Hematopoietic multipotent progenitor cell (in vitro differentiated cells): ENCODE measurements around the gene GRB7. TPM values are rescaled to one million over a fixed set of nuclear protein-coding genes. Genes with fewer than 3 reads are reported as not detected.
"Not testable (repeated sequence)": the region's sequence is repeated elsewhere in the genome, so short reads cannot be mapped to it uniquely, and the experiment has no call there.

Source experiments
- DNase-seq, 3 donors: peaks; one replicate each; pipeline ENCODE4 v3.0.0-alpha.2; 2011 to 2015; ENCODE audit warnings: low read depth in 2 of 3, low spot score in 2 of 3
- total RNA-seq: library from RNA; depleted of rRNA; stranded (reverse); fragments of >200 nt; gene quantifications from one replicate; pipeline ENCODE4 v1.2.3, GENCODE V29; 2012

GRB7 gene
- total RNA-seq = not detected

DNA sequence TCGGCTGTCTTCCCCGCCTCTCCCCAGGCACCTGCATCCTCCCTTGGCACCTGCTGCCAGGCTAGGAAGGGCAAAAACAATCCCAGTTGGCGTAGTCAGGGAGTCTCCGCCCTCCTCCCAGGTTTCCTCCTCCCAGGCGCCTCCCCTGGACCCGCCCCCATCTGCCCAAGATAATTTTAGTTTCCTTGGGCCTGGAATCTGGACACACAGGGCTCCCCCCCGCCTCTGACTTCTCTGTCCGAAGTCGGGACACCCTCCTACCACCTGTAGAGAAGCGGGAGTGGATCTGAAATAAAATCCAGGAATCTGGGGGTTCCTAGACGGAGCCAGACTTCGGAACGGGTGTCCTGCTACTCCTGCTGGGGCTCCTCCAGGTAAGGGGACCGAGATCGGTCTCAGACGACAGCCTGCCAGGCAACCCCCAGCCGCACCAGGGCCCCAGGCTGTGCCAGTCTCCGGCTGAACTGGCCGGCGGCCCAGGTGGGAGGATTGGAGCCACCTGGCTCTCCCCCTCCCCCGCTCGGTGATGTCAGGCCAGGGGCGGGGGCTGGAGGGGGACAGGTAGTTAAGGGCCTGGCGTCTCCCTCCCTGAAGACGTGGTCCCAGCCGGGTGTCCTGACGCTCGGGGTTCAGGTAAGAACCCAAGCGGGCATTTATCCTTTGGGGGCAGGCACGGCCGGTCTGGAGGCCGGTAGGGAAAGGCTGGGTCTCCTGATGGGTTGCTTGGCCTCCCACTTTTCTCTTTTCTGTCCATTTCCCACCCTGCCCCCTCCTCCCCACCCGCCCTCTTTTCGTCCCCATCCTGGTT, at the start of gene GRB7:
Gene GRB7 (plus strand): TSS at position 179 of the 808 bp plus-strand sequence. CDS start 4,364 bp downstream, outside the sequence.
- no peak for DNase-seq

DNA sequence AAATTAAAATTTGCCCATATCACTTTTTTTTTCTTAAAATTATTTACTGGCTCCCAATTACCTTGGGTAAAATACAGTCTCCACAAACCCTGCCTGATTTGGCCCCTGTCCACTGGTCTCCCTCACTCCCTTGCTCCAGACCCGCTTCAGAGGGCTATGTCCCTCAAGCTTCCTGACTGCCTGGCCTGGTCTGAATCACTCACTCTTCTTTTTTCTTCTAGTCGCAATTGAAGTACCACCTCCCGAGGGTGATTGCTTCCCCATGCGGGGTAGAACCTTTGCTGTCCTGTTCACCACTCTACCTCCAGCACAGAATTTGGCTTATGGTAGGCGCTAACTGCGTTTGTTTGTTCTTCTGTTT, 49.3 kb upstream of the GRB7 start:
- no peak for DNase-seq

DNA sequence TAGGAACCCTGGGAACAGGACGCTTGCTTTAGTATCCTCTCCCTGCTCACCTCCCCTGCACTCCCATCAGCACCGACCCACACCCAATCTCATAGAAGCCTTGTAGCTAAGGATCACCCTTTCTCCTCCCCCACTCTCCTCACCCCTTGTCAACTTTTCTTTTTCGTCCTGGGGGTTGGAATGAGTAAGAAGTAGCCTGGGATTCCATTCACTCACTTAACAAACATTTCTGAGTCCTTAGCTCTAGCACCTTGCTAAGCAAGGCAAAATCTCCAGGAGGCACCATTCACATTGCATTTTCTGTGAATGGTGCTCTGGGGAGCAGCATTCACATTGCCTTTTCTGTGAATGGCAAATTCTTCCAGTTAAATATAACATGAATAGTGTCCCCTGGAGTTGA, 48.8 kb upstream of the GRB7 start:
- no peak for DNase-seq

DNA sequence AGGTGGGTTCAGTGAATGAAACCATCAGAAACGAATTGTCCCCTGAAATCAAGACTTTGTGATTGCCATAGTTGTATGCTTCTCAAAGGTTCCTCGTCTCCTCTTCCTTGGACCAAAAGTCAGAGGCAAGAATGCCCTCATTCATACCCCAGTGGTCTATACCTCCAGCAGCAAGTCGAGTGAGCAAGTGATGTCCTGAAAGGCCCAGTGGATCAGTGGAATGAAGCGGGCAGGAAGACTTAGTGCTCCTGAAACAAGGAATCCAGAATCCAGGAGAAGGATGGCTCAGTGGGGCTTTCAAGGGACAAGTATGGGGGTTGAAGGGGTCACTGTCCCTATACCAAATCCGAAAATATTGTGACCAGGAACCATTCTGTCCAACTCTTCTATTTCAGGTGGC, 43.1 kb upstream of the GRB7 start:
- no peak for DNase-seq

DNA sequence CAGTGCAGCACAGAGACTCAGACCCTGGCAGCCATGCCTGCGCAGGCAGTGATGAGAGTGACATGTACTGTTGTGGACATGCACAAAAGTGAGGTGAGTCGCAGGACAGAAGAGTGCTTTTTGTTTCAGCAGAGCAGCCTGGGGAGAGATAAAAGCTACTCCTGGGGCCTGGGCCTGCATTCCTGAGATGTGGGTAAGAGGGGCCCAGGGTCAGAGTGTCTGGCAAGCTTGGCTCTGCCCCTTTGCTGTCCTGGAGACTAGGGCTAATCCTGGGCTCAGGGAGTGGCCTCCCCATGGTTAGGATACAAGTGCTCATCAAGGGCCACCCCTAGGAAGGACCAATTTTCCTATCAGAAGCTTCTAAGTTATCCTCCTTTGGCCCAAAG, 42.7 kb upstream of the GRB7 start:
- DNase-seq = no peak

DNA sequence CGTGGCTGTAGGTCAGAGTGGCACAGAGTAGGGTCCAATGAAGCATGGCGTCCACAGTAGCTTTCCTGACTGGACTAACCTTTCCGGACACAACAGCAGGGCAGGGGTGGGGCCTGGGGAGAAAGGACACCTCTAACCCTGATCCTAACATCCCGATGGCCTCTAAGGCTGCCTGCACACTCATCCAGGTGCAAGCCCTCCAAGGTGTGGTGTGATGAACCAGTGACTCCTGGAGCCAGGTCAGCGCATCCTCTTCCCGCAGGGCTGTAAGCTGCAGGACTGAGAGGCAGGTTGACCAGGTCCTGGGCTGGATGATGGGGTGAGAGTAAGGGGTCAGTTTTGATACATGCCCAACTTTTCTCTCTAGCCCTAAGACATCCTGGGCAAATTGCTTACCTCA, 41.0 kb upstream of the GRB7 start:
- DNase-seq = no peak

DNA sequence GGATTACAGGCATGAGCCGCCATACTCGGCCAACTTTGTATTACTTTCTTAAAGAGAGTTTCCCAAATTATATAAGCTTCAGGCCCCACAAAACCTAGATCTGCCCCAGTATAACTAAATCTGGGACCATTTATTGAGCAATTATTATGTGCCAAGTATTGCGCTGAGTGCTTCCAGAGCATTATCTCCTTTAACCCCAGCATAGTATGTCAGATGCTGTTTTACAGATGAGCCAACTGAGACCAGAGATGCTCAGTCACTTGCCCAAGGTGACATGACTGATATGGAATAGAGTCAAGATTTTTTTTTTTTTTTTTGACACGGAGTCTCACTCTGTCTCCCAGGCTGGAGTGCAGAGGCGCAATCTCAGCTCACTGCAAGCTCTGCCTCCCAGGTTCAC, 39.8 kb upstream of the GRB7 start:
- no peak for DNase-seq

DNA sequence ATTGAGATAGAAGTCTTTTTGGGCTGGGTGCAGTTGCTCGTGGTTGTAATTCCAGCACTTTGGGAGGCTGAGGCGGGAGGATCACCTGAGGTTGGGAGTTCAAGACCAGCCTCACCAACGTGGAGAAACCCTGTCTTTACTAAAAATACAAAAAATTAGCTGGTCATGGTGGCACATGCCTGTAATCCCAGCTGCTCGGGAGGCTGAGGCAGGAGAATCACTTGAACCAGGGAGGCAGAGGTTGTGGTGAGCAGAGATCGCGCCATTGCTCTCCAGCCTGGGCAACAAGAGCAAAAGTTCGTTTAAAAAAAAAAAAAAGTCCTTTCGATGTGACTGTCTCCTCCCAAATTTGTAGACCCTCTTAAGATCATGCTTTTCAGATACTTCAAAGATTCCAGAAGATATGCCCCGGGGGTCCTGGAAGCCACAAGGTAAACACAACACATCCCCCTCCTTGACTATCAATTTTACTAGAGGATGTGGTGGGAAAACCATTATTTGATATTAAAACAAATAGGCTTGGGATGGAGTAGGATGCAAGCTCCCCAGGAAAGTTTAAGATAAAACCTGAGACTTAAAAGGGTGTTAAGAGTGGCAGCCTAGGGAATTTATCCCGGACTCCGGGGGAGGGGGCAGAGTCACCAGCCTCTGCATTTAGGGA, 38.5 kb upstream of the GRB7 start:
- DNase-seq = not testable (repeated sequence)

DNA sequence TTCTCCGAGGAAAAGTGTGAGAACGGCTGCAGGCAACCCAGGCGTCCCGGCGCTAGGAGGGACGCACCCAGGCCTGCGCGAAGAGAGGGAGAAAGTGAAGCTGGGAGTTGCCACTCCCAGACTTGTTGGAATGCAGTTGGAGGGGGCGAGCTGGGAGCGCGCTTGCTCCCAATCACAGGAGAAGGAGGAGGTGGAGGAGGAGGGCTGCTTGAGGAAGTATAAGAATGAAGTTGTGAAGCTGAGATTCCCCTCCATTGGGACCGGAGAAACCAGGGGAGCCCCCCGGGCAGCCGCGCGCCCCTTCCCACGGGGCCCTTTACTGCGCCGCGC, 38.0 kb upstream of the GRB7 start, which contains the start of gene ERBB2:
Gene ERBB2 (plus strand): TSS at position 247 of the 330 bp plus-strand sequence. CDS start 175 bp downstream, outside the sequence.
- DNase-seq = no peak

DNA sequence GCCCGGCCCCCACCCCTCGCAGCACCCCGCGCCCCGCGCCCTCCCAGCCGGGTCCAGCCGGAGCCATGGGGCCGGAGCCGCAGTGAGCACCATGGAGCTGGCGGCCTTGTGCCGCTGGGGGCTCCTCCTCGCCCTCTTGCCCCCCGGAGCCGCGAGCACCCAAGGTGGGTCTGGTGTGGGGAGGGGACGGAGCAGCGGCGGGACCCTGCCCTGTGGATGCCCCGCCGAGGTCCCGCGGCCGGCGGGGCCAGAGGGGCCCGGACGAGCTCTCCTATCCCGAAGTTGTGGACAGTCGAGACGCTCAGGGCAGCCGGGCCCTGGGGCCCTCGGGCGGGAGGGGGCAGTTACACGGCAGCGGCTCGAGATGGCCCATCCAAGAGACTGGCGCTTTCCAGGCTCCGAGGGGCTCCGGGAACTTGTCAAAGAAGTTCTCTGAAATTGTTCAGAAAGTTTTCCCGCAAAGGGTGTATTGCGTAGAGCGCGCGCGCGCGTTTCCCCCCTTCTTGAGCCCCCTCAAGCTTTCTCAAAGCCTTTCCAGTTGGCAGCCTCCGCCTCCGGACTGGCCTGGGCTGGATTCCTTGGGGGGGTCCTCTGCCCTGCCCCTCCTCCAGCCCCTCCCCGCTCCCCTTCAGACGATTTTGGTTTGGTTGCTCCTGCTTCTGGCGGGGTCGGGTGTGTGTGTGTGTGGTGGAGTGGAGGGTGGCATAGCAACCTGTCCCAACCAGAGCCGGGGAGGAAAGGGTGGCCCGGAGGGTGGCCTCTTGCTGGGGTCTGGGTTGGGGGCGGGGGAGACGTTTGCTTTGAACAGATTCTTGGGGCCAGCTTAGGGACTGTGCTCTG, 37.4 kb upstream of the GRB7 start:
- peak in 1 of 3 donors; percentile 29 for DNase-seq

DNA sequence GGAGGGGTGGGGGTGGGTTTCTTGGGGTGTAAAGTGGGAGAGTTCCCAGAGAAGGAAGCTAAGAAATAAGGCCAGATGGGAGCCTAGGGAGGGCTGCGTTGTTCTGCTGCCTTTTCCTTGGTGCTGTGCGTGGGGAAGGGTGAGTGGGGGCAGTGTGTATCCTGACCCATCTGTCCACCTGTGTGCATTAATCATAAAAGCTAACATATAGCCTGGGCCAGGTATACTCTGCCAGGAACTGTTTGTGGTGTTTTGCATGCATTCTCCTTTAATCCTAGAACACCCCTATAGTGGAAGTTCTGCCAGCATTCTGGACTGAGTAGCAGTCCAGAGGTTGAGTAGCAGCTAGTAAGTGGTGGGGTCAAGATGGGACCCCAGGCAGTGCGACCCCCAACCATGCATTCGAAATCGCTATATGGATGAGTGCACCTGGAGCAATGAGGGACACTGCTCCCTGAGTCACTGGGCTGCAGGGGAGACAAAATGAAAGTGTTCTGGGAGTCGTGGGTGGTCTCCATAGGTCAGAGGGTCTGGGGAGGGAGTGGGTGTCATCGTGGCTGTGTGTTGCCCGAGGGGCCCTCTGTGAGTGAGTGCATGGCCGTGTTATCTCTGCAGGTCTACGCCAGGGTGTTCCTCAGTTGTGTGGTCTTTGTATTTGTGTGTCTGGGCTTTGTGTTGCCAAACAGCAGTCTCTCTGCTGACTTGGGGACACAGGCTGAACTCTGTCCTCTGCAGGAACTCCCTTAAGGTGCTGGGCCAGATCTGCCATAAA, 36.5 kb upstream of the GRB7 start:
- no peak for DNase-seq

DNA sequence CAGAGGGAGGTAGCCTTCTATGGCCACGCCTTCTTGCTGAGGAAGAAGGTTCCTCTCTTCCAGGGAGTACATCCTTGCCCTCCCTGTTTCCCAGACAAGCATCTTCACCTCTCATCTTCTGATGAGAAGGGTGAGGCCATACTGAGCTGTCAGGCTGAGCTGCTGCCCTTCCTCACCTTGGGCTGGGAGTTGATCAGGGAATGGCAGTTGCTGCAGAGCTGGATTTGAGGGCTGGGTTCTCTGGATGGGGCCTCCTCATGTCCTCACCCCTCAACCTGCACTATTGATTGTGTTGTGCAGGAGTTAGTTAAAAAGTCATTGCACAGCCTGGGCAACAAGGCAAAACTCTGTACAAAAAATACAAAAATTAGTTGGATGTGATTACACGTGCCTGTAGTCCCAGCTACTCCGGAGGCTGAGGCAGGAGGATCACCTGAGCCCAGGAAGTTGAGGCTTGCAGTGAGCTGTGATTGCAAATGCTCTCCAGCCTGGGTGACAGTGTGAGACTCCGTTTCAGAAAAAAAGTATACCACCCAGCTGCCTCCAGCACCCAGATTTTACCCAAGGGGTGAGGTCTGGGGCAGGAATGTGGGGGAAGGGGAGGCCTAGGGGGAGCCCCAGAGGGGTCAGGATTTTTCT, 35.8 kb upstream of the GRB7 start:
- DNase-seq = no peak

DNA sequence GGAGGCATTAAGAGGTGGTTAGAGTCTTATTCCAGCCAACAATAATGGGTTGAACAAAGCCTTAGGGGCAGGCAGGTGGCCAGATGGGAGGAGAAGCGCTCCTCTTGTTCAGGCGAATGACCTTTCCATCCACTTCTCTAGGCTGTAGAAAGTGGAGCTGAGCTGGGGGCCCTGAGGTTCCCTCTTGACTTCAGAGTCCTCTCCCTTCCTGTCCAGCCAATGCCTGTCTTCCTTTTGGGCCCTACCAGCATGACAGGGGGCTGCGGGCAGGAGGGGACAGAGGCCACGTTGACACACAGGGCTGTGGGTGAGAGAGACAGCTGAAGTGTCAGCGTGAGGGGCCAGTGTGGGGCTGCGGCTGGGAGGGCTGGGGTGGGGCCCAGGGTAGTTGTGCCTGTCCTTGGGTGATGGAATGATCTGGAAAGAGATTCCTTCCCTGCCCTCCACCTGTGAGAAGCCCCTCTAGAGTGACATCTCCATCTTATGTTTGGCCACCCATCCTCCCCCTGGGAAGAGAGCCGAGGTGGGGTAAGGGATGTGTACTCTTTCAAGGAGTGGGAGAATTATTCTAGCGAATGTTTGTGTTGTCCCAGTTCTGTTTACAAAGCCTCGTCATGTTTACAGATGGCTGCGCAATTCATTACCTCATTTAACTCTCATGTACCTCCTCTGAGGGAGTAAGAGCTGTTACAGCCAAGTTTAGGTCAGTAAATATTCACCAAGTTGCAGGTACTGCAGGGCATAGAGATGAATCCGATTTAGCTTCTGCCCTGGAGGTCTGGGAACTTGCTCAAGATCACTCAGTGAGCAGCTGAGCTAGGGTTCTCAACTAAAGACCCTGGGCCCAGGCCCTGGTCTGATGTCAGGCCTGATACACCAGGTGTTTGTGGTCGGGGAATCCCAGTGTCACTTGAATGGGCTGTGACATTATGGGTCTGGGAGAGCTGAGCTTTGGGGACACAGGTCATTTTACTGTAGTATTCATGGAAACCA, 34.5 kb upstream of the GRB7 start:
- DNase-seq = no peak

DNA sequence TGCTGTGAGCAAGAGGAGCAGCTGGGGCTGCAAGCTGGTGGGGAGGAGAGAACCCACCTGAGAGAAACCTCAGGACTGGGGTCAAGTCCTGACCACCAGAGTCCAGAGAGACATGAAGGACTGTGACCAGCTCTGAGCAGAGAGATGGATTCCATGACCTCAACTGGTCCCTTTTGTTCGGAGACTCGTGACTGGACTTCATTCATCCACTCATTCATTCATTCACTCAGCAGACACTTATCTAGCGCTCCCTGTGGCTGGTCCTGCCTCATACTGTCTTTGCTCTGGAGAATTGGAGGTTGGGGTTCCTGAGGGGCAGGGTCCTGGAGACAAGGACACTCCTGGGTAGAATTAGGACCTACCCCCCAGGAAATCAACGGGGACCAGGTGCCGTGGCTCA, 33.8 kb upstream of the GRB7 start:
- DNase-seq = no peak

DNA sequence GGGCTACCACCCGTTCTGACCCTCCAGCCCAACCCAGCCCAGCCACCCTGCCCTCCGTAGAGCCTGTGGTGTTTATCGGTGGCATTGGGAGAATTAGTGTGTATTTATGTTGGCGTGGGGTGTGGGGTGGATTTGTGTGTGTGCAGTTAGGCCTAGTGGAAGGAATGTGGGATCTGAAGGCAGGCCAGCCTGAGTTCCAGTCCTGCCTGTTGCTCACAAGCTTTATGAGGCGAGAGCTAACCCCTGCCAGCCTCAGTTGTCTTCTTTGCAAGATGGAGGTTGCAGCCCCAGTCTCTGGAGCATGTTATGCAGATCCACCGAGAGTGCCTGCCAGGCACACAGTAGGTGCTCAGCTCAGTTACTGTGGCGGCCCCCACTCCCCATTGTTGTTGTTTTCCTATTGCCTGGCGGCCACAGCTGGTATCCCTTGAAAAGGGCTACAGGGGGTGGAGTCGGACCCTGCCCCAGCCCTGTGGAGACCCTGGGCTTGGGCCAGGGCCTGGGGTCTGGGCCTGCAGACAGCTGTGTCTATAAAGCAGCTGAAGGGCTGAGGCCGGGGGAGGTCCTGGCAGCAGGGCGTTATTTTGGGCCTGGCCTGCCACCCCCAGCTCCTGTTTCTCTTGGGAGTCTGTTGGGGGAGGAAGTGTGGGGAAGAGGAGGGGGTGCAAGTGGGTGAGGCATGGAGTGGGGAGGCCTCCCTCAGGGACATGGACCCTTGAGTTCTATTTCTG, 32.8 kb upstream of the GRB7 start:
- DNase-seq = no peak

DNA sequence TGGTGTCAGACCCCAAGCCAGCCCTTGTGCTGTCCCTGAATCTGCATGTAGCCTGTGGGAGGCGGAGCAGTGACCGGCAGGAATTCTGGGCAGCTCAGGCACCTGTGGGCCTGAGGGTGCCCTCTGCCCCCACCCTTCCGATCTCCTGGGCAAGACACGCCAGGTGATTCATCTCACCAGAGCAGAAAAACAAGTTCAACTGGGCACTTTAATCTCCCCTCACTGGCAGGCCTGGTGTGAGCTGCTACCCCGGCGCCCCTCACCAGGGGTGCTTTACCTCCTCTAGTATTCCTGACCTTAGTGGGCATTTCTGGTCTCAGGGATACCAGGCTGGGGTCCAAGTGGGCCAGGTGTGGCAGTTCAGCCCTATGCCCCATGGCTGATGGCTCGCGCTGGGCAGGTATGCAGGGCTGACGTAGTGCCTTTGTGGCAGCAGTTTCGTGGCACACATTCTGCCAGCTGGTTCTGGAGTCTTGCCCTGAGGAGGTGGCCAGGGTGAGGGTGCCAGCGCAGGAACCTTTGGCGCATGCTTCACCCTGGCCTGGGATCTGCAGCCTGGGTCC, 31.9 kb upstream of the GRB7 start:
- no peak for DNase-seq

DNA sequence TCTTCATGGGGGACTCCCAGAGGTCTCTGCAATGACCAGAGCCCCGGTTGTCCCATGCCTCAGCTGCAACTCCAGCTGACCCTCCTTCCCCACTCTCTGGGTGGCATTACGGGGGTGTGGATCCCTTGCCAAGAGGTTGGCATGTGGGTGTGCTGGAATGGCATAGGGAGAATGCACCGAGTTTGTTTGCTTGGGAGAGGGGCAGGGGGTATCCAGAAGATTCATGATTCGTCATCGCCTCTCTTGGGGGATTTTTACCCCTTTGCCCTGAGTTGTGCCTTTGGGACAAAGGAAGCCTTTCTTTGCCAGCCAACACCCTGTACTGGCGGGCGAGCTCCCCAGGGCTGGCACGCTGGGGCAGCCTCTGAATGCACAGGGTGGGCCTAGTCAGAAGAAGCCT, 31.4 kb upstream of the GRB7 start:
- DNase-seq = no peak

DNA sequence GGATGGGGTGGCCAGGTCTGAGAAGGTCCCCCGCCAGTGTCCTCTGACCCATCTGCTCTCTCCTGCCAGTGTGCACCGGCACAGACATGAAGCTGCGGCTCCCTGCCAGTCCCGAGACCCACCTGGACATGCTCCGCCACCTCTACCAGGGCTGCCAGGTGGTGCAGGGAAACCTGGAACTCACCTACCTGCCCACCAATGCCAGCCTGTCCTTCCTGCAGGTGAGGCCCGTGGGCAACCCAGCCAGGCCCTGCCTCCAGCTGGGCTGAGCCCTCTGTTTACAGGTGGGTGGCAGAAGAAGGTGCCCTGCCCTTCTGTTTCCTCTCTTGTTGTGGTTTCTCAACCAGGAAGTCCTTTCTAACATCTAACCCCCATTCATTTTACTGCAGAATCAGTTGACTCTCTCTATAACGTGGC, 30.8 kb upstream of the GRB7 start:
- DNase-seq = no peak
